ENCODE data around the gene RAB14.
"Not testable (repeated sequence)": the region's sequence is repeated elsewhere in the genome, so short reads cannot be mapped to it uniquely, and the experiment has no call there.

Gene RAB14

GRCh38 chr9:121156263-121156731, 45.4 kb downstream of the RAB14 start:
- no peak for DNase-seq (ENCODE audit: low read depth)

GRCh38 chr9:121154782-121155181, 46.9 kb downstream of the RAB14 start:
- DNase-seq (ENCODE audit: low read depth) = no peak

DNA sequence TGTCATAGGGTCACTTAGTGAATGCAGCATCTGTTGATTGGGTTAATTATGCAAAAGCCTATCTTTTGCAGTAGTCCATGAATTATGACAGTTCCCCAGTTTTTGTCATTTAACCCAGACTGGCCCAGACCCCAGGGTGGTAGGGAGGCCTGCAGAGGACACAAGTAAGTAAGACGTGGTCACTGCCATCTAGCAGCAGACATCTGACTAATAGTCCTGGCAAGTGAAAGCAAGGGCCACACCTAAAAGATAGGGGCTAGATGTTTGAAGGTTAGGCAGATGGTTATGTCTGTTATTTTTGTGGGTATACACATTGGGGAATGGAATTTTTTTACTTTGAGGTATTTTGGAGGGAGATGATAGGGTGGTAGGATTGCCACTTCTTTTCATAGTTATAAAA, 48.0 kb downstream of the RAB14 start:
- DNase-seq (ENCODE audit: low read depth) = no peak

DNA sequence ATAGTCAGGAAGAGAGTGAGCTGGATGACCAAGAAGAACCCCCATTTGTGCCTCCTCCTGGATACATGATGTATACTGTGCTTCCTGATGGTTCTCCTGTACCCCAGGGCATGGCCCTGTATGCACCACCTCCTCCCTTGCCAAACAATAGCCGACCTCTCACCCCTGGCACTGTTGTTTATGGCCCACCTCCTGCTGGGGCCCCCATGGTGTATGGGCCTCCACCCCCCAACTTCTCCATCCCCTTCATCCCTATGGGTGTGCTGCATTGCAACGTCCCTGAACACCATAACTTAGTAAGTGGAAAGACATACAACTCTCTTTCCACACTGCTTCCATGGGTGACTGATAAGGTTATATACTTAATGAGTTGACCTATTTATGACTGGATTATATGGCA, 51.5 kb downstream of the RAB14 start:
- DNase-seq (ENCODE audit: low read depth) = no peak

DNA sequence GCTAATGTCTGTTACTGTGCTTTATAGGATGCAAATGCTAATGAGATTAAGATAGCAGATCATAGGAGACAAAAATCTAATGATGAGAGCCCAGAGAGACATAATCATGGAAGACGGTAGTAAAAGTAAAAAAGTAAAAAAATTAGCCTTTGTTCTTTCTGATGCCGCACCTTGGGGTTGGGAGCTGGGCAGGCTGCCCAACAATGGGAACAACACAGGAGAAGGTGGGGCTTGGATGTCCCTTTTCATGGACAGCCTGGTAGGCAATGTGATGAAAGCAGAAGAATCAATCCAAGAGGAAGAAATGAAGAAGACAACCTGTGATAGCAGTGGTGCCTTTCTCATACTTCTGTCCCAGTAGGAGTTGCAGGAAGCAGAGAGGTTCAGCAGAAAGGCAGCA, 57.2 kb downstream of the RAB14 start:
- DNase-seq (ENCODE audit: low read depth) = no peak

DNA sequence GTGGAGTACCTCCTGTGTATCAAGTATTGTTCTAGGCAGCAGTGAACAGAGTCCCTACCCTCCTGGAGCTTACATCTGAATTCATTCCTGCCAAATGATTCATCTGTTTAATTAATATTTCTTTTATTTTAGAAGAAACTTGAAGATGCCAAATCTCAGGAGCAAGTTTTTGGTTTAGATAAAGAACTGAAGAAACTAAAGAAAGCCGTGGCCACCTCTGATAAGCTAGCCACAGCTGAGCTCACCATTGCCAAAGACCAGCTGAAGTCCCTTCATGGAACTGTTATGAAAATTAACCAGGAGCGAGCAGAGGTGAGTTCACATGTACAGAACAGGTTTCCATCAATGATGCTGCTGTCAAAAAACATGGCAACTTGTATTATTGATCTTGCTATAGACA, 57.9 kb downstream of the RAB14 start:
- no peak for DNase-seq (ENCODE audit: low read depth)

GRCh38 chr9:121141706-121142105, 60.0 kb downstream of the RAB14 start:
- DNase-seq (ENCODE audit: low read depth) = no peak

DNA sequence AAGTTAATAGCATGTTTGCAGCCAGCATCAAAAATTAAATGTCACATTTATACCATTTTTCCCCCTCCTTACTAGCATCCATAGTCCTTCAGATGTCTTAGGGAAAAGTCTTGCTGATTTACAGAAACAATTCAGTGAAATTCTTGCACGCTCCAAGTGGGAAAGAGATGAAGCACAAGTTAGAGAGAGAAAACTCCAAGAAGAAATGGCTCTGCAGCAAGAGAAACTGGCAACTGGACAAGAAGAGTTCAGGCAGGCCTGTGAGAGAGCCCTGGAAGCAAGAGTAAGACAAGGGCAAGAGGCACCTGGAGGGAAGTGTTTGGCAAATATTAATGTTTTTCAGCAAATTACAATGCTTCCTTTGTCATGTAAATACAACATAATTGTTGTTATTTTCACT, 60.4 kb downstream of the RAB14 start:
- no peak for DNase-seq (ENCODE audit: low read depth)

DNA sequence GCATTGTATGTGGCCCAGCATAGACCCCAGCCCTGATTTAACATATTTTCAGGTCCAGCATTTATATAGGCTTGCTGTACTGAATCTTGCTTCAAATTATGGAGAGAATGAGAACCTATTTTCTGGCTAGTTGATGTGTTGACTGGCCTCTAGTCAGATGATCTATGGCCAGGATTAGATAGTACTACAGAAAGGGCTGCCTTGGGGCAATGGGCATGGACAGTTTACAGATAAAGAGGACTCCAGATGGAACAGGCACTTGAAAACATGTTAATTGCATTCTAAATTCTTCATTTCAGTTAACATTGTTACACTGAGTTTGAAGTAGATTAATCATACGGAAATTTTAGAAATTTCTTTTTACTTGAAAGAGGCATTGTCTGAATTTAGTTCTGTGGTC, 61.5 kb downstream of the RAB14 start:
- DNase-seq (ENCODE audit: low read depth) = no peak

- DNase-seq (ENCODE audit: low read depth) = no peak
Measured at GRCh38 chr9:121138973-121139372, 62.7 kb downstream of the RAB14 start.

DNA sequence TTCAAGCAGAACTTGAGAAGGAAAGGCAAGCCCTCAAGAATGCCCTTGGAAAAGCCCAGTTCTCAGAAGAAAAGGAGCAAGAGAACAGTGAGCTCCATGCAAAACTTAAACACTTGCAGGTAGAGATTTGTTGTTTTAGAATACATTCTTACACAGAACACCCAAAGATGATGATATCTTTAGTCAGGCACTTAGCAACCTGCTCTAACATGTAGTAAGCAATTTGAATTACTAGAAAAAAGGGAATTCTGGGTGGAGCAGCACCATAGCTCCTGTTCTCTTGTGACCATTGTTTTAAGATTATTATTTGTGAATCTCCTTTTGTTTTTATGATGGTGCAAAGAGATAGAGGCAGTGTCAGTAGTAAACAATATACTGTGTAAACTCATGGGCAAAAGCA, 63.1 kb downstream of the RAB14 start:
- no peak for DNase-seq (ENCODE audit: low read depth)

- no peak for DNase-seq (ENCODE audit: low read depth)
Measured at GRCh38 chr9:121135642-121136041, 66.0 kb downstream of the RAB14 start.

GRCh38 chr9:121133104-121133816, 68.4 kb downstream of the RAB14 start:
- DNase-seq (ENCODE audit: low read depth) = peak; percentile 47

- DNase-seq (ENCODE audit: low read depth) = not testable (repeated sequence)
Measured at GRCh38 chr9:121129384-121129783, 72.3 kb downstream of the RAB14 start.
